ENCODE data around the gene SF3B4.
"Not testable (repeated sequence)": the region's sequence is repeated elsewhere in the genome, so short reads cannot be mapped to it uniquely, and the experiment has no call there.

The SF3B4 gene

DNA sequence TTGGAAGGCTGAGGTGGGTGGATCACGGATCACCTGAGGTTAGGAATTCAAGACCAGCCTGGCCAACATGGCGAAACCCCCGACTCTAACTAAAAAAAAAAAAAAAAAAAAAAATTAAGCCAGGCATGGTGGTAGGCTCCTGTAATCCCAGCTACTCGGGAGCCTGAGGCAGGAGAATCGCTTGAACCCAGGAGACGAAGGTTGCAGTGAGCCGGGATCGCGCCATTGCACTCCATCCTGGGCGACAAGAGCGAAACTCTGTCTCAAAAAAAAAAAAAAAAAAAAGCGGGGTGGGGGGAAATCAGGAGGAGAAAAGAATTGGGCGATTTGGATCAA is 11.0 kb upstream of the SF3B4 start:
- not testable (repeated sequence) for H2AK5ac ChIP-seq (ENCODE audit: low read length, severe bottlenecking); H2BK5ac ChIP-seq (ENCODE audit: low read depth, low read length, poor library complexity, severe bottlenecking); H3K9me3 ChIP-seq (ENCODE audit: control insufficient read depth, low read length); H3K27me3 ChIP-seq (ENCODE audit: control insufficient read depth in 1 of 2, insufficient read depth in 1 of 2, low read length in 2 of 2); H3K14ac ChIP-seq (ENCODE audit: low read length in 2 of 2); H3K23ac ChIP-seq (ENCODE audit: low read length in 2 of 2); DNase-seq; H2AFZ ChIP-seq (ENCODE audit: low read depth, low read length); H4K91ac ChIP-seq (ENCODE audit: low read length)
- H4K8ac ChIP-seq (ENCODE audit: low read length): peak overlapping the region; percentile 59
- peak overlapping the region in 1 of 2 experiments; percentile 61 for H3K4me3 ChIP-seq (ENCODE audit: insufficient read depth in 1 of 2, low read depth in 1 of 2, low read length in 2 of 2)
- H3K4ac ChIP-seq (ENCODE audit: low read depth in 1 of 2, low read length in 2 of 2): peak overlapping the region in 1 of 2 experiments; percentile 69
- peaks cover 13% of the 10 kb centered on the region for H3K4me1 ChIP-seq (ENCODE audit: control insufficient read depth, insufficient read depth, low read depth, low read length)
- peak overlapping the region; percentile 83 for H3K27ac ChIP-seq (ENCODE audit: low read length, poor library complexity, severe bottlenecking)
- peak overlapping the region in 1 of 2 experiments; percentile 83 for H2BK12ac ChIP-seq (ENCODE audit: low read length in 2 of 2)
- H2BK15ac ChIP-seq (ENCODE audit: low read depth, poor library complexity, severe bottlenecking): peak overlapping the region; percentile 82
- peaks cover 38% of the 10 kb centered on the region for H3K79me1 ChIP-seq (replicated peaks; ENCODE audit: low read length, poor library complexity, severe bottlenecking)
- peak overlapping the region in 1 of 2 experiments; percentile 56 for H3K18ac ChIP-seq (ENCODE audit: low read depth in 1 of 2, low read length in 2 of 2)
- peak overlapping the region; percentile 51 for H3K4me2 ChIP-seq (ENCODE audit: low read length, poor library complexity, severe bottlenecking)
- H3K36me3 ChIP-seq (ENCODE audit: control insufficient read depth in 1 of 2, insufficient read depth in 2 of 2, low read depth in 1 of 2, low read length in 2 of 2): peaks cover 12 to 16% of the 10 kb centered on the region in 2 experiments
- WGBS: 12% methylated on average over 8 of the region's 13 CpGs
- H2BK120ac ChIP-seq (ENCODE audit: low read depth, low read length): peak overlapping the region; percentile 54
- H3K9ac ChIP-seq (ENCODE audit: low read length): peak overlapping the region; percentile 59

DNA sequence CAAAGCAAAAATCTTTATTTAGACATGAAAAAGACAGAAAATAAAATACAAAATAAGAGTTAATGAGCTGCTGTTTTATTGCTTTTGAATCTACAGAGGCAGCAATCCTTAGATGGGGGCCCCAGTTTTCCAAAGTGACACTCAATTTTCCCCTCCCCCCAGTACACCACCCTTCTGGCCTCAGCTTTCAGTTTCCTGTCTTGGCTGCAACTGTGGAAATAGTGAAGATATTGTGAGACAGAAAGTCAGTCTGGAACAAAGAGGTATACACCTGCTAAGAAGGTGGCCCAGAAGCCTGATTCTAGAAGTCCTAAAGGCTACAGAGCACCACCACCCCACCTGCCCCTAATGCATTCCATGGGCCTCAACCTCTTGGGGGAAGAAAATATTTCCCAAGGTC is 10.2 kb upstream of the SF3B4 start:
- Histone ChIP-seq H3K4me3 (ENCODE audit: insufficient read depth in 1 of 2, low read depth in 1 of 2, low read length in 2 of 2) (no peak overlapping the region), H3K27ac (ENCODE audit: low read length, poor library complexity, severe bottlenecking) (peak overlapping the region; percentile 13), H3K4me2 (ENCODE audit: low read length, poor library complexity, severe bottlenecking) (no peak overlapping the region), H2BK120ac (ENCODE audit: low read depth, low read length) (no peak overlapping the region), H4K91ac (ENCODE audit: low read length) (no peak overlapping the region), H3K79me1 (replicated peaks; ENCODE audit: low read length, poor library complexity, severe bottlenecking) (peaks cover 33% of the 10 kb centered on the region), H4K8ac (ENCODE audit: low read length) (no peak overlapping the region), H2BK5ac (ENCODE audit: low read depth, low read length, poor library complexity, severe bottlenecking) (no peak overlapping the region), H2AFZ (ENCODE audit: low read depth, low read length) (no peak overlapping the region), H3K9ac (ENCODE audit: low read length) (peak overlapping the region; percentile 23), H3K4me1 (ENCODE audit: control insufficient read depth, insufficient read depth, low read depth, low read length) (peaks cover 13% of the 10 kb centered on the region), H3K9me3 (ENCODE audit: control insufficient read depth, low read length) (no peaks in the 10 kb centered on the region), H3K14ac (ENCODE audit: low read length in 2 of 2) (no peak overlapping the region), H3K18ac (ENCODE audit: low read depth in 1 of 2, low read length in 2 of 2) (peak overlapping the region in 1 of 2 experiments; percentile 48), H2AK5ac (ENCODE audit: low read length, severe bottlenecking) (peak overlapping the region; percentile 33), H3K4ac (ENCODE audit: low read depth in 1 of 2, low read length in 2 of 2) (peak overlapping the region in 1 of 2 experiments; percentile 43), H2BK12ac (ENCODE audit: low read length in 2 of 2) (no peak overlapping the region), H3K36me3 (ENCODE audit: control insufficient read depth in 1 of 2, insufficient read depth in 2 of 2, low read depth in 1 of 2, low read length in 2 of 2) (peaks cover 17 to 19% of the 10 kb centered on the region in 2 experiments), H2BK15ac (ENCODE audit: low read depth, poor library complexity, severe bottlenecking) (no peak overlapping the region), H3K23ac (ENCODE audit: low read length in 2 of 2) (no peak overlapping the region), H3K27me3 (ENCODE audit: control insufficient read depth in 1 of 2, insufficient read depth in 1 of 2, low read length in 2 of 2) (no peaks in the 10 kb centered on the region)
- DNase-seq: peak; percentile 37

DNA sequence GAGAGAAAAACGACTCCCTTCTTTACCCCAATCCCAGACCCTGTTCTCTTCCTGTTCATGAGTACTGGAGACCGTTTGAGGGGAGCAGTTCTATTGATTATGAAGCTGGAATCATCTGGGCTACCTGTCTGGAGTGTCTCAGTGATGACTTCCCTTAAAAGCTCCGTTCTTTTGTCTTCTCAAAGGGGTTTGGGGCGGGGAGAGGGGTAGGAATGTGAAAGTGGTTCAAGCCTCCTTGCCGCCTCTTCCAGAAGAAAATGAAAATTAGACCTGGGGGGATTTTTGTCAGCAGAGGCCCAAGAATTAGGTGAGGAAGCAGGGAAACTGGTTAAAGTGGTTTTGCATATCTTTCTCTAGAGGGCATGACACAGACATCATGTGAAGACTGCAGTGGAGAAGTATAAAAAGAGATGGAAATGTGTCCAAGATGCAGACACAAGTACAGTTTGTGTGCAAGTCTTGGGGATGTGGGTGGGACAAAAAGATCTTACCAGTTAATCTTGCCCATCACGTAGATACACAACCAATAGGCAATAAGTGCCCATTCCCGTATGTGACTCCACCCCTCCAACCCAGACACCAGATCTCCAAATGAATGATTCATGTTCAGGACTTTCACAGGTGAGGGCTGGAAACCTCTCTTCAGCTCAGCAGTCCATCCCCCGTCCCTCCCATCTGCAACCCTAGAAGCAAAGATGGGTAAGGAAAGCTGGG is 9.5 kb upstream of the SF3B4 start:
- Histone ChIP-seq H2BK12ac (ENCODE audit: low read length in 2 of 2) (peak overlapping the region; percentile 23 to 33), H3K9me3 (ENCODE audit: control insufficient read depth, low read length) (no peaks in the 10 kb centered on the region), H3K14ac (ENCODE audit: low read length in 2 of 2) (no peak overlapping the region), H2BK5ac (ENCODE audit: low read depth, low read length, poor library complexity, severe bottlenecking) (no peak overlapping the region), H2AK5ac (ENCODE audit: low read length, severe bottlenecking) (peak overlapping the region; percentile 52), H3K4ac (ENCODE audit: low read depth in 1 of 2, low read length in 2 of 2) (no peak overlapping the region), H3K79me1 (replicated peaks; ENCODE audit: low read length, poor library complexity, severe bottlenecking) (peaks cover 30% of the 10 kb centered on the region), H3K4me3 (ENCODE audit: insufficient read depth in 1 of 2, low read depth in 1 of 2, low read length in 2 of 2) (peak overlapping the region in 1 of 2 experiments; percentile 93), H3K23ac (ENCODE audit: low read length in 2 of 2) (no peak overlapping the region), H3K36me3 (ENCODE audit: control insufficient read depth in 1 of 2, insufficient read depth in 2 of 2, low read depth in 1 of 2, low read length in 2 of 2) (peaks cover 21 to 22% of the 10 kb centered on the region in 2 experiments), H2BK15ac (ENCODE audit: low read depth, poor library complexity, severe bottlenecking) (no peak overlapping the region), H4K8ac (ENCODE audit: low read length) (peak overlapping the region; percentile 38), H2AFZ (ENCODE audit: low read depth, low read length) (no peak overlapping the region), H3K4me2 (ENCODE audit: low read length, poor library complexity, severe bottlenecking) (peak overlapping the region; percentile 62), H3K27me3 (ENCODE audit: control insufficient read depth in 1 of 2, insufficient read depth in 1 of 2, low read length in 2 of 2) (no peaks in the 10 kb centered on the region), H2BK120ac (ENCODE audit: low read depth, low read length) (peak overlapping the region; percentile 67), H3K9ac (ENCODE audit: low read length) (peak overlapping the region; percentile 91), H3K4me1 (ENCODE audit: control insufficient read depth, insufficient read depth, low read depth, low read length) (peaks cover 13% of the 10 kb centered on the region), H4K91ac (ENCODE audit: low read length) (no peak overlapping the region), H3K18ac (ENCODE audit: low read depth in 1 of 2, low read length in 2 of 2) (peak overlapping the region in 1 of 2 experiments; percentile 44), H3K27ac (ENCODE audit: low read length, poor library complexity, severe bottlenecking) (peak overlapping the region; percentile 79)
- DNase-seq: peak; percentile 53
- 20% methylated on average over 6 of the region's 8 CpGs for WGBS

DNA sequence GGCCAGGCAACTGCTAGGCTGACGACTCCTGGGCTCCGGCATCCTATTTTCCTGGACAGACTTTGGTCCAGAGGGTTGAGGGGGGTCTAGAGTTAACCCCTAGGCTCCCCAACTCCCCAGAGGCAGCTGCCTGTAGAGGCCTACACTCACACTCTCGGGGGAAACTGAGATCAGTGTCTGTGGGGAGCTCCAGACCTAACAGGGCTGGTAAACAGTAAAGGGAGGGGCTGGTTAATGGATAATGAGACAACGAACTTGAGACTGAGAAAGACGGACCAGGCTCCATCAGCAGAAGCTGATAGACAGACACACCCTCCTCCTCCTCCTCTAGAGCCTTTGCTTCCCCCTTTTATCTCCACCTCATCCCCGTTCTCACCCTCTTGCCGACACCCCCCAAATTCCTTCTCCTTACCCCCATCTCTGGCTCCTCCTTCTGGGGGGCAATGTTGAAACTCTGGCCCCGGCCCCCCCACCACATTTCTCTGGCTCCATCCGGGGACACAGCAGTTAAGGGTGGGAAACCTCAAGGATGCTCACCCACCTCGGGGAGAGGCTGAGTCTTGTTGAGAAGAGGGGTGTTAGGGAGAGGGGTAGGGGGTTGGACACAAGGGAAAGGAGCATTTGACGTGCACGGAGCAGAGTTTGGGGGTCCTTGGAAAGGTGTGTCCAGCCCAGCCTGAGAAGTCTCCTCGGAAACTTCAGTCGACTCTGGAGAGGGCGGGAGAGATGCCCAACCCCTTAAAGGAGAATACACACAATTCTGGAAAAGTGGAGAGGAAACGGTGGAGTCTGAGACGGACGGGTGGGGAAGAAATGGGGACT is 8.8 kb upstream of the SF3B4 start, which contains the start of gene MTMR11:
MTMR11 (minus strand) TSS at position 710 of the 822 bp plus-strand sequence; CDS start at position 478, 232 bp downstream.
- Histone ChIP-seq H2BK5ac (ENCODE audit: low read depth, low read length, poor library complexity, severe bottlenecking) (no peak within 1 kb of the TSS), H3K9ac (ENCODE audit: low read length) (peak within 1 kb of the TSS; percentile 91), H3K18ac (ENCODE audit: low read depth in 1 of 2, low read length in 2 of 2) (peak within 1 kb of the TSS; percentile 44 to 54), H3K27ac (ENCODE audit: low read length, poor library complexity, severe bottlenecking) (peak within 1 kb of the TSS; percentile 79), H3K27me3 (ENCODE audit: control insufficient read depth in 1 of 2, insufficient read depth in 1 of 2, low read length in 2 of 2) (no peaks in the 10 kb centered on the region), H3K4me1 (ENCODE audit: control insufficient read depth, insufficient read depth, low read depth, low read length) (peaks cover 13% of the 10 kb centered on the region), H3K23ac (ENCODE audit: low read length in 2 of 2) (no peak within 1 kb of the TSS), H3K36me3 (ENCODE audit: control insufficient read depth in 1 of 2, insufficient read depth in 2 of 2, low read depth in 1 of 2, low read length in 2 of 2) (peaks cover 27 to 29% of the 10 kb centered on the region in 2 experiments), H3K14ac (ENCODE audit: low read length in 2 of 2) (peak within 1 kb of the TSS in 1 of 2 experiments; percentile 63), H2AK5ac (ENCODE audit: low read length, severe bottlenecking) (peak within 1 kb of the TSS; percentile 73), H2BK12ac (ENCODE audit: low read length in 2 of 2) (peak within 1 kb of the TSS; percentile 23 to 67), H2BK120ac (ENCODE audit: low read depth, low read length) (peak within 1 kb of the TSS; percentile 67), H3K4ac (ENCODE audit: low read depth in 1 of 2, low read length in 2 of 2) (peak within 1 kb of the TSS in 1 of 2 experiments; percentile 43), H3K79me1 (replicated peaks; ENCODE audit: low read length, poor library complexity, severe bottlenecking) (peaks cover 27% of the 10 kb centered on the region), H2BK15ac (ENCODE audit: low read depth, poor library complexity, severe bottlenecking) (no peak within 1 kb of the TSS), H4K8ac (ENCODE audit: low read length) (peak within 1 kb of the TSS; percentile 38), H3K4me2 (ENCODE audit: low read length, poor library complexity, severe bottlenecking) (peak within 1 kb of the TSS; percentile 62), H3K9me3 (ENCODE audit: control insufficient read depth, low read length) (no peaks in the 10 kb centered on the region), H2AFZ (ENCODE audit: low read depth, low read length) (peak within 1 kb of the TSS; percentile 86), H4K91ac (ENCODE audit: low read length) (peak within 1 kb of the TSS; percentile 2), H3K4me3 (ENCODE audit: insufficient read depth in 1 of 2, low read depth in 1 of 2, low read length in 2 of 2) (peak within 1 kb of the TSS; percentile 60 to 93)
- WGBS: 32% methylated on average over 9 of the region's 18 CpGs
- peak; percentile 47 for DNase-seq
